Neural cell (in vitro differentiated cells): Measurements from ENCODE around the gene ZMYND11.

Experiments used
- CTCF ChIP-seq: fragments of 450-650 bp; IDR thresholded peaks from 2 replicates; pipeline ENCODE4 v1.5.1; 2014; ENCODE audit warnings: antibody characterized with exemption, mild to moderate bottlenecking, moderate library complexity; ENCODE audit not compliant: poor library complexity, severe bottlenecking
- EP300 ChIP-seq: fragments of 450-650 bp; conservative IDR thresholded peaks from 2 replicates; pipeline ENCODE4 v1.6.1; 2014; ENCODE audit warnings: antibody characterized with exemption, mild to moderate bottlenecking, moderate library complexity; ENCODE audit not compliant: poor library complexity, severe bottlenecking
- EZH2 ChIP-seq: fragments of 200-600, 300-800 bp; shearing (Covaris generic), sonication (generic); IDR thresholded peaks from 2 replicates; pipeline ENCODE4 v1.6.1; 2014; ENCODE audit warnings: antibody characterized with exemption, low read length, borderline replicate concordance, mild to moderate bottlenecking; ENCODE audit not compliant: insufficient read depth, poor library complexity, severe bottlenecking
- MXI1 ChIP-seq: fragments of 450-650 bp; conservative IDR thresholded peaks from 2 replicates; pipeline ENCODE4 v1.6.1; 2014; ENCODE audit warnings: antibody characterized with exemption, mild to moderate bottlenecking; ENCODE audit not compliant: poor library complexity, severe bottlenecking
- POLR2AphosphoS5 ChIP-seq: IDR thresholded peaks from 2 replicates; pipeline ENCODE4 v1.6.1; 2012
- RAD21 ChIP-seq: fragments of 450-650 bp; conservative IDR thresholded peaks from 2 replicates; pipeline ENCODE4 v1.6.1; 2014; ENCODE audit warnings: antibody characterized with exemption, mild to moderate bottlenecking, moderate library complexity
- REST ChIP-seq: IDR thresholded peaks from 2 replicates; pipeline ENCODE4 v1.6.1; 2012; ENCODE audit warnings: borderline replicate concordance
- TAF1 ChIP-seq: IDR thresholded peaks from 2 replicates; pipeline ENCODE4 v1.6.1; 2012; ENCODE audit warnings: low read depth

- TF ChIP-seq CTCF (no peak), POLR2AphosphoS5 (no peak), REST (no peak), EP300 (no peak), RAD21 (no peak), EZH2 (no peak), MXI1 (no peak), TAF1 (no peak)
Measured at GRCh38 chr10:287026-287709, 151.9 kb downstream of the ZMYND11 start.
